Liver (tissue), 9 donors: ENCODE results near the gene DIDO1. TPM values are rescaled to one million over a fixed set of nuclear protein-coding genes. Genes with fewer than 3 reads are reported as not detected.

Source experiments
- DNase-seq: peaks from one replicate; pipeline ENCODE4 v3.0.0-alpha.2; 2017; ENCODE audit warnings: low spot score
- H3K27ac ChIP-seq, 2 donors: one replicate each; pipeline ENCODE4 v1.7.0; 2013; ENCODE audit warnings: inconsistent platforms in 2 of 2, low read length in 2 of 2, control low read depth in 1 of 2, low read depth in 1 of 2, mild to moderate bottlenecking in 1 of 2
- H3K27me3 ChIP-seq, 4 donors: one replicate each; pipeline versions ENCODE4 v1.6.1 to v1.7.0; 2013; ENCODE audit warnings: low read length in 3 of 4, inconsistent platforms in 1 of 4, mild to moderate bottlenecking in 1 of 4, moderate library complexity in 1 of 4; ENCODE audit not compliant: control insufficient read depth in 4 of 4, insufficient read depth in 4 of 4
- H3K36me3 ChIP-seq, 4 donors: one replicate each; pipeline versions ENCODE4 v1.6.1 to v1.7.0; 2013; ENCODE audit warnings: low read length in 3 of 4, mild to moderate bottlenecking in 3 of 4, low read depth in 1 of 4, moderate library complexity in 1 of 4; ENCODE audit not compliant: control insufficient read depth in 4 of 4, insufficient read depth in 3 of 4
- H3K4me1 ChIP-seq, 4 donors: one replicate each; pipeline versions ENCODE4 v1.6.1 to v1.7.0; 2013; ENCODE audit warnings: low read length in 3 of 4, mild to moderate bottlenecking in 3 of 4, moderate library complexity in 1 of 4; ENCODE audit not compliant: control insufficient read depth in 4 of 4, insufficient read depth in 4 of 4
- H3K4me3 ChIP-seq, 3 donors: one replicate each; pipeline versions ENCODE4 v1.6.1 to v1.7.0; 2013; ENCODE audit warnings: low read length in 3 of 3, control low read depth in 1 of 3, low read depth in 1 of 3, mild to moderate bottlenecking in 1 of 3
- H3K9ac ChIP-seq, 2 donors: one replicate each; pipeline ENCODE4 v1.7.0; 2013; ENCODE audit warnings: low read length in 2 of 2, mild to moderate bottlenecking in 2 of 2, moderate library complexity in 2 of 2, control low read depth in 1 of 2, low read depth in 1 of 2
- H3K9me3 ChIP-seq, 4 donors: one replicate each; pipeline versions ENCODE4 v1.6.1 to v1.7.0; 2013; ENCODE audit warnings: low read length in 3 of 4; ENCODE audit not compliant: control insufficient read depth in 4 of 4
- ATF3 ChIP-seq: IDR thresholded peaks from 2 replicates; pipeline ENCODE4 v1.6.1; 2016; ENCODE audit warnings: antibody characterized with exemption
- CTCF ChIP-seq: fragments of 150-350 bp; IDR thresholded peaks from 2 replicates; pipeline ENCODE4 v1.5.1; 2017; ENCODE audit warnings: improper control_type of control experiment, low read depth, low read length; ENCODE audit not compliant: missing input control
- EGR1 ChIP-seq, 2 donors: IDR thresholded peaks; 2 replicates each; pipeline ENCODE4 v1.6.1; 2016 to 2018; ENCODE audit warnings: antibody characterized with exemption in 2 of 2, low read depth in 2 of 2
- GABPA ChIP-seq, 2 donors: IDR thresholded peaks in 1 of 2; conservative IDR thresholded peaks in 1 of 2; 2 replicates each; pipeline ENCODE4 v1.6.1; 2016; ENCODE audit warnings: antibody characterized with exemption in 2 of 2, mild to moderate bottlenecking in 1 of 2, moderate library complexity in 1 of 2
- JUND ChIP-seq, 2 donors: IDR thresholded peaks; 2 replicates each; pipeline ENCODE4 v1.6.1; 2016; ENCODE audit warnings: antibody characterized with exemption in 2 of 2
- NR2F2 ChIP-seq: IDR thresholded peaks from 2 replicates; pipeline ENCODE4 v1.6.1; 2016; ENCODE audit warnings: antibody characterized with exemption
- RAD21 ChIP-seq, 2 donors: IDR thresholded peaks; 2 replicates each; pipeline ENCODE4 v1.6.1; 2016; ENCODE audit warnings: antibody characterized with exemption in 2 of 2, mild to moderate bottlenecking in 2 of 2
- REST ChIP-seq: IDR thresholded peaks from 2 replicates; pipeline ENCODE4 v1.6.1; 2016; ENCODE audit warnings: antibody characterized with exemption, mild to moderate bottlenecking
- RXRA ChIP-seq, 2 donors: IDR thresholded peaks; 2 replicates each; pipeline ENCODE4 v1.6.1; 2017 to 2018; ENCODE audit warnings: antibody characterized with exemption in 2 of 2, mild to moderate bottlenecking in 1 of 2
- SP1 ChIP-seq: IDR thresholded peaks from 2 replicates; pipeline ENCODE4 v1.6.1; 2018; ENCODE audit warnings: antibody characterized with exemption, mild to moderate bottlenecking
- YY1 ChIP-seq: IDR thresholded peaks from 2 replicates; pipeline ENCODE4 v1.6.1; 2016; ENCODE audit warnings: antibody characterized with exemption, mild to moderate bottlenecking
- ZBTB33 ChIP-seq: IDR thresholded peaks from 2 replicates; pipeline ENCODE4 v1.6.1; 2016; ENCODE audit warnings: antibody characterized with exemption
- WGBS: extraction: QIAGEN DNeasy Blood & Tissue Kit; methylation state at CpG from one replicate; pipeline ENCODE4 v1.1.7; 2013; 5-methylcytosine and 5-hydroxymethylcytosine counted together
- polyA plus RNA-seq, 2 donors: library from polyadenylated mRNA; stranded (reverse) in 1 of 2; unstranded in 1 of 2; fragments of 200-250 nt in 1 of 2; fragments of >200 nt in 1 of 2; fragmentation: Nextera tagmentation in 1 of 2; extraction: Ambion mirVana in 1 of 2; gene quantifications; one replicate each; pipeline versions ENCODE4 v1.2.1 to v1.2.3, GENCODE V29; 2013 to 2015
- total RNA-seq, 2 donors: library from RNA; depleted of rRNA; stranded (reverse); fragments of >200 nt; gene quantifications; one replicate each; pipeline ENCODE4 v1.2.3, GENCODE V29; 2014
- donor health status: healthy.
- donor health status: healthy.
- donor health status: healthy.
- donor health status: healthy.
- donor health status: healthy.

The DIDO1 gene
- total and polyA plus RNA-seq, 4 donors, result 10.1 to 43.1 (median 17.4) TPM

GRCh38 chr20:62876501-62876901, 49.8 kb downstream of the DIDO1 start:
- no peaks in the 10 kb centered on the region for H3K27me3 ChIP-seq
- WGBS, result 82% methylated on average over 13 of the region's 13 CpGs
- TF ChIP-seq RXRA (IDR thresholded peaks at IDR 0.05) (peak; percentile 7 to 15), NR2F2 (peak; percentile 41), GABPA (IDR thresholded peaks at IDR 0.05 in 1 of 2, conservative IDR thresholded peaks at IDR 0.05 in 1 of 2) (no peak), JUND (IDR thresholded peaks at IDR 0.05) (no peak), ATF3 (no peak)
- peaks cover 0 to 9% (median 4%) of the 10 kb centered on the region in 4 donors for H3K4me1 ChIP-seq
- DNase-seq, result no peak
- no peak overlapping the region for H3K4me3 ChIP-seq
- peaks cover 3 to 11% (median 8%) of the 10 kb centered on the region in 4 donors for H3K36me3 ChIP-seq
- H3K9ac ChIP-seq, result no peak overlapping the region
- H3K9me3 ChIP-seq, result no peaks in the 10 kb centered on the region
- H3K27ac ChIP-seq, result peak overlapping the region; percentile 60 to 68

- 57% methylated on average over 34 of the region's 34 CpGs for WGBS
- H3K4me3 ChIP-seq, result no peak overlapping the region
- peak overlapping the region; percentile 60 to 68 for H3K27ac ChIP-seq
- H3K9ac ChIP-seq, result peak overlapping the region in 1 of 2 donors; percentile 10
- H3K9me3 ChIP-seq, result no peaks in the 10 kb centered on the region
- H3K4me1 ChIP-seq, result peaks cover 0 to 9% (median 4%) of the 10 kb centered on the region in 4 donors
- no peaks in the 10 kb centered on the region for H3K27me3 ChIP-seq
- H3K36me3 ChIP-seq, result peaks cover 0 to 5% (median 4%) of the 10 kb centered on the region in 4 donors
- TF ChIP-seq JUND (IDR thresholded peaks at IDR 0.05), result no peak
- no peak for TF ChIP-seq RXRA (IDR thresholded peaks at IDR 0.05)
- TF ChIP-seq SP1, result peak; percentile 52
- TF ChIP-seq RAD21 (IDR thresholded peaks at IDR 0.05), result peak in 1 of 2 donors; percentile 56
- TF ChIP-seq YY1, result no peak
- TF ChIP-seq NR2F2, result peak; percentile 21
- TF ChIP-seq CTCF, result peak; percentile 28
- TF ChIP-seq ZBTB33, result peak; percentile 65
- no peak for DNase-seq
Observed at GRCh38 chr20:62875419-62876361, 50.6 kb downstream of the DIDO1 start.

- no peaks in the 10 kb centered on the region for H3K9me3 ChIP-seq
- no peak overlapping the region for H3K9ac ChIP-seq
- H3K4me1 ChIP-seq, result peaks cover 0 to 9% (median 4%) of the 10 kb centered on the region in 4 donors
- H3K27me3 ChIP-seq, result no peaks in the 10 kb centered on the region
- H3K4me3 ChIP-seq, result no peak overlapping the region
- 84% methylated on average over 11 of the region's 14 CpGs for WGBS
- DNase-seq, result no peak
- TF ChIP-seq EGR1 (IDR thresholded peaks at IDR 0.05; ENCODE audit: low read depth in 2 of 2) (no peak), REST (no peak), GABPA (IDR thresholded peaks at IDR 0.05 in 1 of 2, conservative IDR thresholded peaks at IDR 0.05 in 1 of 2) (no peak), JUND (IDR thresholded peaks at IDR 0.05) (no peak)
- H3K36me3 ChIP-seq, result peaks cover 0 to 4% (median 0%) of the 10 kb centered on the region in 4 donors
- H3K27ac ChIP-seq, result no peak overlapping the region
Observed at GRCh38 chr20:62874964-62875344, 51.4 kb downstream of the DIDO1 start.
